Smooth muscle cell of the brain vasculature (primary cell): ENCODE data around the gene FAU.

Experiments
- DNase-seq: peaks from one replicate; pipeline ENCODE4 v3.0.0-alpha.2; 2012; ENCODE audit warnings: low read depth, low spot score

FAU gene

GRCh38 chr11:65136515-65137096, 14.7 kb upstream of the FAU start:
- no peak for DNase-seq

GRCh38 chr11:65135633-65136145, 13.8 kb upstream of the FAU start:
- DNase-seq = no peak

- DNase-seq = peak; percentile 81
Observed at GRCh38 chr11:65134952-65135632, 13.2 kb upstream of the FAU start.

GRCh38 chr11:65134240-65134951, 12.5 kb upstream of the FAU start, which contains the start of gene SYVN1:
TSS of gene SYVN1 (minus strand) at chr11:65134519. CDS start at chr11:65133601, 918 bp downstream.
- peak; percentile 65 for DNase-seq

GRCh38 chr11:65133724-65134123, 11.8 kb upstream of the FAU start:
- DNase-seq = no peak

- no peak for DNase-seq
Observed at GRCh38 chr11:65132988-65133700, 11.2 kb upstream of the FAU start.

- no peak for DNase-seq
Observed at GRCh38 chr11:65132238-65132987, 10.5 kb upstream of the FAU start.

- DNase-seq = no peak
Observed at GRCh38 chr11:65131895-65132237, 9.9 kb upstream of the FAU start.

- DNase-seq = no peak
Observed at GRCh38 chr11:65131417-65131776, 9.5 kb upstream of the FAU start.

GRCh38 chr11:65130631-65131416, 8.9 kb upstream of the FAU start:
- no peak for DNase-seq

GRCh38 chr11:65129649-65130441, 7.9 kb upstream of the FAU start:
- DNase-seq = no peak

GRCh38 chr11:65128182-65129145, 6.5 kb upstream of the FAU start:
- DNase-seq = no peak

GRCh38 chr11:65127473-65128181, 5.7 kb upstream of the FAU start:
- no peak for DNase-seq

GRCh38 chr11:65126624-65127274, 4.8 kb upstream of the FAU start:
- DNase-seq = no peak

GRCh38 chr11:65125197-65126056, 3.5 kb upstream of the FAU start:
- no peak for DNase-seq

GRCh38 chr11:65124480-65125196, 2.7 kb upstream of the FAU start:
- DNase-seq = no peak
